Measurements from ENCODE around the gene LAIR1. TPM values are rescaled to one million over a fixed set of nuclear protein-coding genes. Genes with fewer than 3 reads are reported as not detected.
A peak's percentile ranks its signal among the peaks of the same experiment; 100 is the strongest.

The LAIR1 gene
- total and polyA plus RNA-seq, 2 experiments from 2014 or later: 0.10 to 1.3 TPM

DNA sequence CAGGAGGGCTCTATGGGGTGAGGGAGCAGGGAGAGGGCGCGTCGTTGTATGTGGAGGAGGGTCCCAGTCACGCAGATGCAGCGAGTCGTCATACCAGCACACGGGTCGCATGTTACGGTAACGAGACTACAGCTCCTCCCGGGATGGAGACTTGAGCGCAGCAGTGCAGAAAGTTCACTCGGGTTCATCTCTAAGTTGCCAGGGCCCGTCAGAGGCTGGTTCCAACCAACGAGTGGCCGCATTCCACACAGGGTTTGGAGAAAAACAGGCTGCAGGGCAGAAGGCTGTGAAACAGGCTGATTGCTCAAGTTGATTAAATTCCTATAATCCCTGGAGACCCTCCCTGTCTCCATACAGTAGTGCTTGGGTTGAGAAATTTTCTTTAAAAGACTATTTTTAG, 28.6 kb upstream of the LAIR1 start:
- no peak overlapping the region for H3K27ac Mint-ChIP-seq
- Histone ChIP-seq H3K4me3 (no peak overlapping the region), H3K4me2 (no peak overlapping the region), H3K4me1 (ENCODE audit: insufficient read depth) (peaks cover 13% of the 10 kb centered on the region), H2AFZ (no peak overlapping the region), H3K36me3 (ENCODE audit: insufficient read depth) (no peaks in the 10 kb centered on the region), H3K79me2 (replicated peaks; ENCODE audit: insufficient read depth) (no peaks in the 10 kb centered on the region), H3K27ac (ENCODE audit: low read depth) (no peak overlapping the region), H3K27me3 (ENCODE audit: insufficient read depth) (peaks cover 12% of the 10 kb centered on the region), H3F3A (replicated peaks; ENCODE audit: low read depth) (0 out of 2 replicates have a peak, but pooled peaks cover 3% of the 10 kb centered on the region), H4K20me1 (replicated peaks; ENCODE audit: insufficient read depth) (no peaks in the 10 kb centered on the region; the same call in 1 of the 2 replicates), H3K9me2 (ENCODE audit: insufficient read depth) (no peaks in the 10 kb centered on the region)
- no peaks in the 10 kb centered on the region for H3K9me3 Mint-ChIP-seq
- TF ChIP-seq EZH2phosphoT487 (IDR thresholded peaks at IDR 0.05; ENCODE audit: unreplicated experiment): no peak
- no peak overlapping the region for H3K4me3 Mint-ChIP-seq
- DNase-seq (ENCODE audit: low spot score) (no peak), ATAC-seq (no peak)
- H3K36me3 Mint-ChIP-seq (ENCODE audit: low read depth): no peaks in the 10 kb centered on the region
- peaks cover 9% of the 10 kb centered on the region for H3K27me3 Mint-ChIP-seq (ENCODE audit: insufficient read depth, low read depth, poor library complexity)
- peaks cover 17% of the 10 kb centered on the region for H3K4me1 Mint-ChIP-seq

DNA sequence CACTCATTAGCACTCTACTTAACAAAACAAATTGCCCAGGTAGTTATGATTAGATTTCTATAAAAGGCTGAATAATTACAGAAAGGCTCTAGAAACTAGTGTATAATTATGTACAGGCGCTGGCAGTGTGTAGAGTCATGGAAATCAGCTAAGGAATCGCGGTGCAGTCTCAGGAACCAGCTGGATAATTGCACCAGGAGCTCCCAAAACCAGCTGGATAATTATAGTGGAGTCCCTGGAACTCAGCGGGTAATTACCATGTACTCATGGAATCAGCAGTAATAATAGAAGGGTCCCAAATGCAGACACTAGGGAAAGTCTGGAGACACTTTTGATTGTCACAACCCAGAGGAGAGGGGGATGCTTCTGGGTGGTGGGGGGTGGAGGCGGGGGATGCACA, 27.4 kb upstream of the LAIR1 start:
- H4K20me1 ChIP-seq (replicated peaks; ENCODE audit: insufficient read depth): no peaks in the 10 kb centered on the region; the same call in 1 of the 2 replicates
- TF ChIP-seq STAT1 (IDR thresholded peaks at IDR 0.05; ENCODE audit: unreplicated experiment) (no peak), EZH2 (IDR thresholded peaks at IDR 0.05; ENCODE audit: low read depth, unreplicated experiment) (no peak), NANOG (IDR thresholded peaks at IDR 0.05; ENCODE audit: borderline replicate concordance) (no peak), ZNF114 (CRISPR knock-in tag; IDR thresholded peaks at IDR 0.05) (no peak), POLR2AphosphoS5 (IDR thresholded peaks at IDR 0.05; ENCODE audit: low read depth) (no peak)
- TF ChIP-seq, protein P1, sequence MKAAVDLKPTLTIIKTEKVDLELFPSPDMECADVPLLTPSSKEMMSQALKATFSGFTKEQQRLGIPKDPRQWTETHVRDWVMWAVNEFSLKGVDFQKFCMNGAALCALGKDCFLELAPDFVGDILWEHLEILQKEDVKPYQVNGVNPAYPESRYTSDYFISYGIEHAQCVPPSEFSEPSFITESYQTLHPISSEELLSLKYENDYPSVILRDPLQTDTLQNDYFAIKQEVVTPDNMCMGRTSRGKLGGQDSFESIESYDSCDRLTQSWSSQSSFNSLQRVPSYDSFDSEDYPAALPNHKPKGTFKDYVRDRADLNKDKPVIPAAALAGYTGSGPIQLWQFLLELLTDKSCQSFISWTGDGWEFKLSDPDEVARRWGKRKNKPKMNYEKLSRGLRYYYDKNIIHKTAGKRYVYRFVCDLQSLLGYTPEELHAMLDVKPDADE (IDR thresholded peaks at IDR 0.05): no peak
- no peak for ATAC-seq
- Mint-ChIP-seq H3K4me1 (peaks cover 20% of the 10 kb centered on the region), H3K27me3 (ENCODE audit: insufficient read depth, low read depth, poor library complexity) (peaks cover 8% of the 10 kb centered on the region), H3K4me3 (peak overlapping the region; percentile 3; the same call in 1 of the 3 replicates), H3K36me3 (ENCODE audit: low read depth) (no peaks in the 10 kb centered on the region), H3K27ac (no peak overlapping the region), H3K9me3 (no peaks in the 10 kb centered on the region)
- H3K9me2 ChIP-seq (ENCODE audit: insufficient read depth): no peaks in the 10 kb centered on the region
- no peak overlapping the region for H3K27ac ChIP-seq (ENCODE audit: low read depth)
- DNase-seq (ENCODE audit: low spot score): no peak
- H3K4me2 ChIP-seq: peak overlapping the region; percentile 70; the same call in 1 of the 2 replicates
- no peak overlapping the region for H2AFZ ChIP-seq
- H3F3A ChIP-seq (replicated peaks; ENCODE audit: low read depth): 0 out of 2 replicates have a peak, but pooled peaks cover 3% of the 10 kb centered on the region
- peaks cover 23% of the 10 kb centered on the region for H3K27me3 ChIP-seq (ENCODE audit: insufficient read depth)
- H3K36me3 ChIP-seq (ENCODE audit: insufficient read depth): no peaks in the 10 kb centered on the region
- H3K4me1 ChIP-seq (ENCODE audit: insufficient read depth): peaks cover 13% of the 10 kb centered on the region
- no peaks in the 10 kb centered on the region for H3K79me2 ChIP-seq (replicated peaks; ENCODE audit: insufficient read depth)
- 0 out of 2 replicates have a peak overlapping the region, but pooled peaks have one; percentile 30 for H3K4me3 ChIP-seq

DNA sequence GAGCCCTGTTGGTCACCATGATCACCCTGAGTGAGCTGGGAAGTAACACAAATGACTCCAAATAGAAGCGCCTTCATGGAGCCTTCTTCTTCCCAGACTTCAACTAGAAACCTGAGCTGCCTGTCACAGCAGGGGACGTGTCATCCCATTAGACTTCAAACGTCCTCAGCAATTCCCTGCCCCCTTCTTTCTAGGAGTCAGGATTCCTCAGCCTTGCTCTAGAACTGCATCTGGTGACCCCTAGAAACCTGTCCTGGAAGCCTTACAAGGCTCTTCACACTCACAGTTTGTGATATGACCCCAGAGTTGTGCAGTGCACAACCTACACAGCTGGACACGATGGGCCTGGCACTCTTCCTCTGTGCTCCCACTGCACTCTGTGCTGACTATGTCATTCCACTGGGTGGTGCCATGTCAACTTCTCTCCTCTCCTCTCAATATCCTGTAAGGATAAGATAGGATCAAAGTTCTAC, 26.9 kb upstream of the LAIR1 start:
- H3K27me3 ChIP-seq (ENCODE audit: insufficient read depth): peaks cover 23% of the 10 kb centered on the region
- peak; percentile 84 for ATAC-seq
- TF ChIP-seq, protein P2, sequence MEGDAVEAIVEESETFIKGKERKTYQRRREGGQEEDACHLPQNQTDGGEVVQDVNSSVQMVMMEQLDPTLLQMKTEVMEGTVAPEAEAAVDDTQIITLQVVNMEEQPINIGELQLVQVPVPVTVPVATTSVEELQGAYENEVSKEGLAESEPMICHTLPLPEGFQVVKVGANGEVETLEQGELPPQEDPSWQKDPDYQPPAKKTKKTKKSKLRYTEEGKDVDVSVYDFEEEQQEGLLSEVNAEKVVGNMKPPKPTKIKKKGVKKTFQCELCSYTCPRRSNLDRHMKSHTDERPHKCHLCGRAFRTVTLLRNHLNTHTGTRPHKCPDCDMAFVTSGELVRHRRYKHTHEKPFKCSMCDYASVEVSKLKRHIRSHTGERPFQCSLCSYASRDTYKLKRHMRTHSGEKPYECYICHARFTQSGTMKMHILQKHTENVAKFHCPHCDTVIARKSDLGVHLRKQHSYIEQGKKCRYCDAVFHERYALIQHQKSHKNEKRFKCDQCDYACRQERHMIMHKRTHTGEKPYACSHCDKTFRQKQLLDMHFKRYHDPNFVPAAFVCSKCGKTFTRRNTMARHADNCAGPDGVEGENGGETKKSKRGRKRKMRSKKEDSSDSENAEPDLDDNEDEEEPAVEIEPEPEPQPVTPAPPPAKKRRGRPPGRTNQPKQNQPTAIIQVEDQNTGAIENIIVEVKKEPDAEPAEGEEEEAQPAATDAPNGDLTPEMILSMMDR (conservative IDR thresholded peaks at IDR 0.05; ENCODE audit: low read depth in 2 of 2): peak; percentile 38 to 73
- TF ChIP-seq CREB1 (CRISPR knock-in tag; IDR thresholded peaks at IDR 0.05; ENCODE audit: low read depth): 0 out of 2 replicates have a peak, but pooled peaks have one; percentile 12
- no peak for TF ChIP-seq STAT1 (IDR thresholded peaks at IDR 0.05; ENCODE audit: unreplicated experiment)
- Mint-ChIP-seq H3K4me3 (peak overlapping the region; percentile 3; the same call in 1 of the 3 replicates), H3K4me1 (peaks cover 20% of the 10 kb centered on the region), H3K27me3 (ENCODE audit: insufficient read depth, low read depth, poor library complexity) (peaks cover 8% of the 10 kb centered on the region), H3K36me3 (ENCODE audit: low read depth) (no peaks in the 10 kb centered on the region), H3K27ac (no peak overlapping the region), H3K9me3 (no peaks in the 10 kb centered on the region)
- no peaks in the 10 kb centered on the region; the same call in 1 of the 2 replicates for H4K20me1 ChIP-seq (replicated peaks; ENCODE audit: insufficient read depth)
- peak overlapping the region; percentile 70 for H3K4me2 ChIP-seq
- peak; percentile 71 for DNase-seq (ENCODE audit: low spot score)
- H3K27ac ChIP-seq (ENCODE audit: low read depth): no peak overlapping the region
- H3K79me2 ChIP-seq (replicated peaks; ENCODE audit: insufficient read depth): no peaks in the 10 kb centered on the region
- H3F3A ChIP-seq (replicated peaks; ENCODE audit: low read depth): 0 out of 2 replicates have a peak, but pooled peaks cover 3% of the 10 kb centered on the region
- H3K36me3 ChIP-seq (ENCODE audit: insufficient read depth): no peaks in the 10 kb centered on the region
- H3K4me3 ChIP-seq: 0 out of 2 replicates have a peak overlapping the region, but pooled peaks have one; percentile 32
- H2AFZ ChIP-seq: no peak overlapping the region
- H3K9me2 ChIP-seq (ENCODE audit: insufficient read depth): no peaks in the 10 kb centered on the region
- peaks cover 13% of the 10 kb centered on the region for H3K4me1 ChIP-seq (ENCODE audit: insufficient read depth)

All from GM23338 (cell line).